GM19467 (cell line): ENCODE results near the gene PIGL.
"Not testable (repeated sequence)": the region's sequence is repeated elsewhere in the genome, so short reads cannot be mapped to it uniquely, and the experiment has no call there.

Experiments
- ATAC-seq: cut with Tn5 transposase; IDR thresholded peaks from one replicate; pipeline ENCODE4 v1.9.1; 2021; ENCODE audit warnings: mild to moderate bottlenecking, moderate library complexity; ENCODE audit not compliant: unreplicated experiment

PIGL gene

GRCh38 chr17:16216341-16217001 is 539 bp upstream of the PIGL start:
- ATAC-seq: not testable (repeated sequence)

- ATAC-seq: no peak
Measured at GRCh38 chr17:16222406-16222805, 5.4 kb downstream of the PIGL start.

- ATAC-seq: not testable (repeated sequence)
Measured at GRCh38 chr17:16229912-16230561, 13.0 kb downstream of the PIGL start.

- ATAC-seq: no peak
Measured at GRCh38 chr17:16232391-16232790, 15.4 kb downstream of the PIGL start.

- no peak for ATAC-seq
Measured at GRCh38 chr17:16239931-16240330, 22.9 kb downstream of the PIGL start.

GRCh38 chr17:16241906-16242399 is 24.9 kb downstream of the PIGL start:
- ATAC-seq: no peak

- no peak for ATAC-seq
Measured at GRCh38 chr17:16243385-16243784, 26.4 kb downstream of the PIGL start.

GRCh38 chr17:16243801-16244567 is 27.0 kb downstream of the PIGL start:
- no peak for ATAC-seq

- no peak for ATAC-seq
Measured at GRCh38 chr17:16247586-16247984, 30.6 kb downstream of the PIGL start.

- ATAC-seq: no peak
Measured at GRCh38 chr17:16250635-16251034, 33.6 kb downstream of the PIGL start.

GRCh38 chr17:16251043-16251442 is 34.0 kb downstream of the PIGL start:
- no peak for ATAC-seq

GRCh38 chr17:16251556-16251955 is 34.5 kb downstream of the PIGL start:
- ATAC-seq: no peak

- ATAC-seq: no peak
Measured at GRCh38 chr17:16254773-16255400, 37.9 kb downstream of the PIGL start.

GRCh38 chr17:16255481-16255921 is 38.5 kb downstream of the PIGL start:
- no peak for ATAC-seq

- ATAC-seq: no peak
Measured at GRCh38 chr17:16258901-16259300, 41.9 kb downstream of the PIGL start.

- no peak for ATAC-seq
Measured at GRCh38 chr17:16259926-16260325, 42.9 kb downstream of the PIGL start.

GRCh38 chr17:16261049-16261448 is 44.0 kb downstream of the PIGL start:
- ATAC-seq: no peak

GRCh38 chr17:16262201-16262600 is 45.2 kb downstream of the PIGL start:
- no peak for ATAC-seq

GRCh38 chr17:16267174-16267573 is 50.2 kb downstream of the PIGL start:
- no peak for ATAC-seq

- ATAC-seq: no peak
Measured at GRCh38 chr17:16269658-16270057, 52.6 kb downstream of the PIGL start.

GRCh38 chr17:16272111-16272840 is 55.3 kb downstream of the PIGL start:
- ATAC-seq: no peak
